GM20000 (cell line): Measurements from ENCODE around the gene GRAMD1B.
"Not testable (repeated sequence)": the region's sequence is repeated elsewhere in the genome, so short reads cannot be mapped to it uniquely, and the experiment has no call there.

Experiments used
- DNase-seq: peaks from one replicate; pipeline ENCODE4 v3.0.0; 2012; ENCODE audit warnings: low spot score
- TF ChIP-seq, protein P1 (sequence below): IDR thresholded peaks from 2 replicates; pipeline ENCODE4 v1.5.1; 2012; ENCODE audit warnings: mild to moderate bottlenecking, control low read depth; ENCODE audit errors: extremely low read depth, missing control alignments

GRAMD1B gene

GRCh38 chr11:123566852-123567251, 136.8 kb downstream of the GRAMD1B start:
- TF ChIP-seq, protein P1, sequence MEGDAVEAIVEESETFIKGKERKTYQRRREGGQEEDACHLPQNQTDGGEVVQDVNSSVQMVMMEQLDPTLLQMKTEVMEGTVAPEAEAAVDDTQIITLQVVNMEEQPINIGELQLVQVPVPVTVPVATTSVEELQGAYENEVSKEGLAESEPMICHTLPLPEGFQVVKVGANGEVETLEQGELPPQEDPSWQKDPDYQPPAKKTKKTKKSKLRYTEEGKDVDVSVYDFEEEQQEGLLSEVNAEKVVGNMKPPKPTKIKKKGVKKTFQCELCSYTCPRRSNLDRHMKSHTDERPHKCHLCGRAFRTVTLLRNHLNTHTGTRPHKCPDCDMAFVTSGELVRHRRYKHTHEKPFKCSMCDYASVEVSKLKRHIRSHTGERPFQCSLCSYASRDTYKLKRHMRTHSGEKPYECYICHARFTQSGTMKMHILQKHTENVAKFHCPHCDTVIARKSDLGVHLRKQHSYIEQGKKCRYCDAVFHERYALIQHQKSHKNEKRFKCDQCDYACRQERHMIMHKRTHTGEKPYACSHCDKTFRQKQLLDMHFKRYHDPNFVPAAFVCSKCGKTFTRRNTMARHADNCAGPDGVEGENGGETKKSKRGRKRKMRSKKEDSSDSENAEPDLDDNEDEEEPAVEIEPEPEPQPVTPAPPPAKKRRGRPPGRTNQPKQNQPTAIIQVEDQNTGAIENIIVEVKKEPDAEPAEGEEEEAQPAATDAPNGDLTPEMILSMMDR = no peak

GRCh38 chr11:123567466-123567865, 137.4 kb downstream of the GRAMD1B start:
- TF ChIP-seq, protein P1 = no peak
- DNase-seq = no peak

More at GRCh38 chr11:123566852-123567251, 136.8 kb downstream of the GRAMD1B start:
- DNase-seq = no peak

DNA sequence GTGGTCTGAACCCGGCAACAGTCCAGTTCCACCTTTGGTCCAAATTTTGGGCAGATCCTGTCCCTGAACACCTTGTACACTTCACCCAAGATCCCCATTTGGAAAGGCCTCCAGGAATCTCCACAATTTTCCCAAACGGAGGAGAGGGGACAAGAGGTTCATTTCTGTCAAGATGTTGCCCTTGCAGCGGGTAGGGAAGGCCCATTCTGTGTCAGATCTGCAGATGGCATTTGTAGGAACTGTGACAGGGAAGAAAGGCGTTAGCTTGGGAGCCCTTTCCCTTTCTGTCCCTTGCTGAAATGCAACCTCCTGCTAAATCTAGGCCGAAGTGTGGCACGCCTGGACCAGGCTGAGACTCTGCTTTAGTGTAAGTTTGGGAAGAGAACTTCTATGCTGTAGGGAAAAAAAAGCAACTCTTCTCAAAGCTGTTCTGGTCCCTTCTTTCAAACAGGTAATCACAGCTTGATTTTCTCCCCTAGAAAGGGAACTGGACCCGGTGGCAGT, 138.3 kb downstream of the GRAMD1B start:
- no peak for DNase-seq
- TF ChIP-seq, protein P1 = no peak

DNA sequence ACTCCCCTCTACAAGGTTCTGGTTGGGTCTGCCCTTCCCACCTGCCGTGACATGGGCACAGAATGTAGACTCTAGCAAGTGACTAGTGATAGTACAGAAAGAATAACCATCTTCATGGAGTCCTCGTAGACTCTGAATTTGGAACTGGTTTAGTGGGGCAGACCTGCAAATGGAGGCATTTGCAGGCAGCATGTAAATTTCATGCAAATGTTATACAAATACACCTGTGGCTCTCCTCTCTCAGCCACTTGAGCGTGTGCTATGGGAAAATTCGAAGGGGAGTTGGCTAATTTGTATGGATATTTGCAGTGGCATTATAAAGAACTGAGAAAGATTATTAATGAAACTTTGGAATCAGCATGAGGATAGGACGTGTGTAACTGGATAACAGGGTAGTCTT, 139.3 kb downstream of the GRAMD1B start:
- DNase-seq = no peak
- TF ChIP-seq, protein P1 = no peak

DNA sequence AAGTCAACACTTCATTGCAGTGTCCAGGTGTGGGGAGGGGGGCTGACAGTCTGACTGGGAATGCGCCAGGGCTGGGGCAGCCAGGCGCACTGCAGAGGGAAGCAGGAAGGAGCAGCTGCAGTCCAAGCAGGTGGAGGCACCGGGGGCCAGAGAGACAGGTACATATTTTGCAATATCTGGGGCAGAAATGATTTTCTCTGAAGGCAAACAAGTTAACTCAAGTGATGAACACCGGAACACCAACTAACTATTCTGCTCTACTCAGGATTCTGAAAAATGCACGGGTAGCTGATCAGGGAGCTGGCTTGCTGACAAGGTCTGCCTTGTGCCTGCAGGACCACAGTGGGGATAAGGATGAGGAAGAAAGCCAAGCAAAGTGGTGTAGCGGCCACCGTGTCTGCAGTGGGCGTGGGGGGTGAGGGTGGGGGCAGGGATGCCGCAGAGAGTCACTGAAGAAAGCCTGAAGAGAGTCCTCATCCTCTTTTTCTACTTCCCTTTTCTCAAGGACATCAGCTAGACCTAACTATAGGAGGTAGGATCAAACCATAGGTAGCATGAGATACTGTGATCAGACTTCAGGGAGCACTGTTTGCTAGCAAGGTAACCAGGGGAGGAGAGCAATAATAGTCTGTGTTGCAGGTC, 141.0 kb downstream of the GRAMD1B start:
- TF ChIP-seq, protein P1 = no peak
- DNase-seq = no peak

DNA sequence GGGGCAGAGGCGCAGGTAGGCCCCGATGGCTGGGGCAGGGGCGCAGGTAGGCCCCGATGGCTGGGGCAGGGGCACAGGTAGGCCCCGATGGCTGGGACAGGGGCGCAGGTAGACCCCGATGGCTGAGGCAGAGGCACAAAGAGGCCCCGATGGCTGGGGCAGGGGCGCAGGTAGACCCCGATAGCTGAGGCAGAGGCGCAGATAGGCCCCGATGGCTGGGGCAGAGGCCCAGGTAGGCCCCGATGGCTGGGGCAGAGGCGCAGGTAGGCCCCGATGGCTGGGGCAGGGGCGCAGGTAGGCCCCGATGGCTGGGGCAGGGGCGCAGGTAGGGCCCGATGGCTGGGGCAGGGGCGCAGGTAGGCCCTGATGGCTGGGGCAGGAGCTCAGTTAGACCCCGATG, 142.7 kb downstream of the GRAMD1B start:
- DNase-seq = not testable (repeated sequence)

DNA sequence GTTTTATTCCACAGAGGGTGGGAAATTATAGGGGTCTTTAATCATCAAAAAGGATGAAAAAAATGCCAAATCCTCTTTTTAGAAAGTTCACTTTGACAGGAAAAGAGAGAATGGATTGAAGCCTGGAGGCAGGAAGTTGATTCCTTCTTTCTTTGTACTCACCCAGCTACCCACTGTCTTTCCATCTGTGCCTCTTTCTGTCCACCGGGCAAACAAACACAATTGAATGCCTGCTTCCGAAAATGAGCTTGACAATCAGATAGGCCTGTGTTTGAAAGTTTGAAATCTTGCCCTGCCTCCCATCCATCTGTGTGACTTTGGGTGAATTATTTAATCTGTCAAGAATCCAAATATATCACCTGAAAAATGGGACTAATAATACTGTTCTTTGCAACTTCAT, 143.2 kb downstream of the GRAMD1B start:
- DNase-seq = no peak
- TF ChIP-seq, protein P1 = no peak

GRCh38 chr11:123575441-123575840, 145.4 kb downstream of the GRAMD1B start:
- TF ChIP-seq, protein P1 = no peak
- no peak for DNase-seq
